IMR-90 (cell line): ENCODE measurements around the gene PLCXD1. TPM values are rescaled to one million over a fixed set of nuclear protein-coding genes. Genes with fewer than 3 reads are reported as not detected.

Experiments
- ATAC-seq: fragments of 200-7000 bp; cut with Tn5 transposase; 2 replicates; pipeline ENCODE4 v1.9.1; 2020; ENCODE audit warnings: low read depth, mild to moderate bottlenecking, moderate library complexity
- BruUV-seq: library from RNA; stranded (reverse); fragments of 400-500 nt; replicated peaks from 2 replicates; lab custom pipeline; 2021; lab: Mats Ljungman, UMichigan
- CTCF ChIA-PET: fragments of 300-600 bp; formaldehyde crosslinking; extraction: SDS; loops from one replicate; lab custom pipeline; 2021; ENCODE audit warnings: antibody characterized with exemption; lab: Yijun Ruan, JAX
- POLR2A ChIA-PET: fragments of 300-600 bp; sonication (Branson Sonifier 250); formaldehyde crosslinking; loops from one replicate; lab custom pipeline; 2022; ENCODE audit warnings: antibody characterized with exemption; ENCODE audit not compliant: unreplicated experiment; lab: Charles Lee
- DNase-seq: peaks from one replicate; pipeline ENCODE4 v3.0.0; 2013
- H2AFZ ChIP-seq: replicated peaks from 2 replicates; pipeline ENCODE3; 2013; ENCODE audit warnings: low read length, mild to moderate bottlenecking; ENCODE audit not compliant: poor library complexity
- H2AK5ac ChIP-seq: 2 replicates; pipeline ENCODE4 v1.6.1; 2013; ENCODE audit warnings: low read depth, low read length, inconsistent platforms
- H2AK9ac ChIP-seq: replicated peaks from 2 replicates; pipeline ENCODE3; 2013; ENCODE audit warnings: mild to moderate bottlenecking, low read depth, low read length, moderate library complexity; ENCODE audit not compliant: poor library complexity
- H2BK120ac ChIP-seq: 2 replicates; pipeline ENCODE4 v1.6.1; 2013; ENCODE audit warnings: low read depth, low read length, inconsistent platforms
- H2BK15ac ChIP-seq: 3 replicates; pipeline ENCODE4 v1.6.1; 2013; ENCODE audit warnings: low read depth, low read length, inconsistent platforms
- H2BK20ac ChIP-seq: 2 replicates; pipeline ENCODE4 v1.6.1; 2013; ENCODE audit warnings: low read depth, mild to moderate bottlenecking, inconsistent platforms, low read length, moderate library complexity
- H2BK5ac ChIP-seq: 2 replicates; pipeline ENCODE4 v1.6.1; 2013; ENCODE audit warnings: mild to moderate bottlenecking, low read depth, low read length, inconsistent platforms; ENCODE audit not compliant: poor library complexity, severe bottlenecking
- H3K14ac ChIP-seq: replicated peaks from 2 replicates; pipeline ENCODE4 v1.6.1; 2013; ENCODE audit warnings: low read depth, low read length, inconsistent platforms
- H3K18ac ChIP-seq: 2 replicates; pipeline ENCODE4 v1.6.1; 2013; ENCODE audit warnings: low read depth, low read length, control low read depth
- H3K23ac ChIP-seq: 2 replicates; pipeline ENCODE4 v1.6.1; 2013; ENCODE audit warnings: low read depth, low read length, inconsistent platforms
- H3K27ac ChIP-seq: 2 replicates; pipeline ENCODE4 v1.5.1; 2013; ENCODE audit warnings: mild to moderate bottlenecking, control low read depth, low read length; ENCODE audit not compliant: insufficient read depth
- H3K27me3 ChIP-seq: 2 replicates; pipeline ENCODE4 v1.6.1; 2013; ENCODE audit warnings: low read length; ENCODE audit not compliant: control insufficient read depth, insufficient read depth
- H3K36me3 ChIP-seq: 2 replicates; pipeline ENCODE4 v1.6.1; 2013; ENCODE audit warnings: low read length, mixed read lengths; ENCODE audit not compliant: control insufficient read depth, insufficient read depth
- H3K4ac ChIP-seq: 2 replicates; pipeline ENCODE4 v1.6.1; 2013; ENCODE audit warnings: low read depth, low read length, inconsistent platforms
- H3K4me1 ChIP-seq: 2 replicates; pipeline ENCODE4 v1.6.1; 2013; ENCODE audit warnings: low read length, mixed read lengths; ENCODE audit not compliant: control insufficient read depth, insufficient read depth
- H3K4me2 ChIP-seq: 2 replicates; pipeline ENCODE4 v1.6.1; 2013; ENCODE audit warnings: low read depth, mild to moderate bottlenecking, control low read depth, low read length, moderate library complexity
- H3K4me3 ChIP-seq: 2 replicates; pipeline ENCODE4 v1.5.1; 2013; ENCODE audit warnings: low read depth, mild to moderate bottlenecking, control low read depth, low read length, moderate library complexity; ENCODE audit not compliant: insufficient read depth
- H3K56ac ChIP-seq: 2 replicates; pipeline ENCODE4 v1.6.1; 2013; ENCODE audit warnings: low read length, inconsistent platforms; ENCODE audit not compliant: insufficient read depth; ENCODE audit errors: extremely low read depth
- H3K79me1 ChIP-seq, 2 experiments: 2 replicates each; pipeline ENCODE4 v1.6.1; 2013; ENCODE audit warnings: low read length in 2 of 2, inconsistent platforms in 1 of 2, low read depth in 1 of 2
- H3K9ac ChIP-seq: 2 replicates; pipeline ENCODE4 v1.6.1; 2013; ENCODE audit warnings: low read depth, low read length, control low read depth
- H3K9me1 ChIP-seq: 2 replicates; pipeline ENCODE4 v1.6.1; 2013; ENCODE audit warnings: low read length, inconsistent platforms; ENCODE audit not compliant: insufficient read depth
- H3K9me3 ChIP-seq: 2 replicates; pipeline ENCODE4 v1.6.1; 2013; ENCODE audit warnings: low read length; ENCODE audit not compliant: control insufficient read depth, insufficient read depth
- H4K20me1 ChIP-seq: 2 replicates; pipeline ENCODE4 v1.6.1; 2013; ENCODE audit warnings: low read length, inconsistent platforms; ENCODE audit not compliant: insufficient read depth
- H4K5ac ChIP-seq: 2 replicates; pipeline ENCODE4 v1.6.1; 2013; ENCODE audit warnings: mild to moderate bottlenecking, low read depth, low read length, control low read depth
- H4K8ac ChIP-seq, 2 experiments: 2 replicates each; pipeline ENCODE4 v1.6.1; 2013; ENCODE audit warnings: low read depth in 2 of 2, low read length in 2 of 2, control low read depth in 1 of 2, inconsistent platforms in 1 of 2
- H4K91ac ChIP-seq: 2 replicates; pipeline ENCODE4 v1.6.1; 2013; ENCODE audit warnings: low read depth, low read length, inconsistent platforms; ENCODE audit not compliant: insufficient read depth
- BHLHE40 ChIP-seq: fragments of 150-350 bp; IDR thresholded peaks from 2 replicates; pipeline ENCODE4 v1.6.1; 2016; ENCODE audit warnings: mild to moderate bottlenecking, low read depth, low read length
- CHD1 ChIP-seq: IDR thresholded peaks from 2 replicates; pipeline ENCODE4 v1.6.1; 2012; ENCODE audit warnings: low read depth, low read length, improper control_type of control experiment
- MAFK ChIP-seq: IDR thresholded peaks from 2 replicates; pipeline ENCODE4 v1.6.1; 2012; ENCODE audit warnings: low read depth, low read length, improper control_type of control experiment
- MAZ ChIP-seq: IDR thresholded peaks from 2 replicates; pipeline ENCODE4 v1.6.1; 2012; ENCODE audit warnings: low read depth, mild to moderate bottlenecking, low read length, improper control_type of control experiment, moderate library complexity, borderline replicate concordance
- MXI1 ChIP-seq: IDR thresholded peaks from 2 replicates; pipeline ENCODE4 v1.6.1; 2012; ENCODE audit warnings: low read depth, mild to moderate bottlenecking, low read length, moderate library complexity, borderline replicate concordance
- NFE2L2 ChIP-seq: fragments of 150-350 bp; IDR thresholded peaks from 2 replicates; pipeline ENCODE4 v1.6.1; 2016; ENCODE audit warnings: low read depth, mild to moderate bottlenecking, low read length
- POLR2A ChIP-seq: IDR thresholded peaks from 2 replicates; pipeline ENCODE4 v1.6.1; 2012; ENCODE audit warnings: mild to moderate bottlenecking, low read depth, low read length
- RAD21 ChIP-seq: IDR thresholded peaks from 2 replicates; pipeline ENCODE4 v1.6.1; 2012; ENCODE audit warnings: low read length, improper control_type of control experiment
- RCOR1 ChIP-seq: IDR thresholded peaks from 2 replicates; pipeline ENCODE4 v1.6.1; 2012; ENCODE audit warnings: mild to moderate bottlenecking, low read length, improper control_type of control experiment; ENCODE audit not compliant: insufficient replicate concordance
- RFX5 ChIP-seq: IDR thresholded peaks from 2 replicates; pipeline ENCODE4 v1.8.0; 2012; ENCODE audit warnings: low read depth, mild to moderate bottlenecking, low read length, moderate library complexity
- SMC3 ChIP-seq: fragments of 150-350 bp; IDR thresholded peaks from 2 replicates; pipeline ENCODE4 v1.6.1; 2016; ENCODE audit warnings: low read depth, mild to moderate bottlenecking, antibody characterized with exemption, low read length, moderate library complexity
- WGBS, 2 experiments: methylation state at CpG; one replicate each; pipeline versions ENCODE4 v1.1.5 to v1.1.7; 2013; ENCODE audit warnings: missing lambda C conversion rate in 2 of 2; ENCODE audit not compliant: insufficient read length in 1 of 2; ENCODE audit errors: extremely low coverage in 2 of 2; 5-methylcytosine and 5-hydroxymethylcytosine counted together
- dilution Hi-C: fragments of 300-500 bp; cut with HindIII; formaldehyde crosslinking; loops from one replicate; pipeline ENCODE4 v1.14.3; 2018; ENCODE audit warnings: low sequenced_read_pairs; ENCODE audit not compliant: unreplicated experiment
- in situ Hi-C: fragments of 300-500 bp; cut with MboI; formaldehyde crosslinking; loops from 3 replicates; pipeline ENCODE4 v1.14.3; 2019; ENCODE audit warnings: low sequenced_read_pairs, inconsistent platforms, mixed read lengths
- intact Hi-C: fragments of 100-400 bp; cut with micrococcal nuclease; formaldehyde crosslinking; loops from 2 replicates; pipeline ENCODE4 v1.10.0; 2022
- polyA plus RNA-seq, 3 experiments: library from polyadenylated mRNA; depleted of rRNA; stranded (reverse); fragments of >200 nt; gene quantifications; 2 replicates each; pipeline ENCODE4 v1.2.3, GENCODE V29; 2012; ENCODE audit warnings: low replicate concordance in 1 of 3
- total RNA-seq: library from RNA; depleted of rRNA; stranded (reverse); fragments of >200 nt; gene quantifications from 2 replicates; pipeline ENCODE4 v1.2.3, GENCODE V29; 2012
- TF ChIP-seq, protein P1 (sequence below): fragments of 150-350 bp; IDR thresholded peaks from 2 replicates; pipeline ENCODE4 v1.6.1; 2017; ENCODE audit warnings: mild to moderate bottlenecking, antibody characterized with exemption, low read length, low read depth
- TF ChIP-seq, protein P2 (sequence below): conservative IDR thresholded peaks from 2 replicates; pipeline ENCODE4 v1.5.1; 2012; ENCODE audit warnings: mild to moderate bottlenecking, low read depth, low read length, improper control_type of control experiment
- TF ChIP-seq, protein P3 (sequence below): fragments of 150-350 bp; IDR thresholded peaks from 2 replicates; pipeline ENCODE4 v1.6.1; 2016; ENCODE audit warnings: low read depth, mild to moderate bottlenecking, low read length, moderate library complexity, borderline replicate concordance

Gene PLCXD1
- total and polyA plus RNA-seq, 2 of the 4 experiments (the other 2 are of a cell fraction), result 16.7 to 17.7 TPM

DNA sequence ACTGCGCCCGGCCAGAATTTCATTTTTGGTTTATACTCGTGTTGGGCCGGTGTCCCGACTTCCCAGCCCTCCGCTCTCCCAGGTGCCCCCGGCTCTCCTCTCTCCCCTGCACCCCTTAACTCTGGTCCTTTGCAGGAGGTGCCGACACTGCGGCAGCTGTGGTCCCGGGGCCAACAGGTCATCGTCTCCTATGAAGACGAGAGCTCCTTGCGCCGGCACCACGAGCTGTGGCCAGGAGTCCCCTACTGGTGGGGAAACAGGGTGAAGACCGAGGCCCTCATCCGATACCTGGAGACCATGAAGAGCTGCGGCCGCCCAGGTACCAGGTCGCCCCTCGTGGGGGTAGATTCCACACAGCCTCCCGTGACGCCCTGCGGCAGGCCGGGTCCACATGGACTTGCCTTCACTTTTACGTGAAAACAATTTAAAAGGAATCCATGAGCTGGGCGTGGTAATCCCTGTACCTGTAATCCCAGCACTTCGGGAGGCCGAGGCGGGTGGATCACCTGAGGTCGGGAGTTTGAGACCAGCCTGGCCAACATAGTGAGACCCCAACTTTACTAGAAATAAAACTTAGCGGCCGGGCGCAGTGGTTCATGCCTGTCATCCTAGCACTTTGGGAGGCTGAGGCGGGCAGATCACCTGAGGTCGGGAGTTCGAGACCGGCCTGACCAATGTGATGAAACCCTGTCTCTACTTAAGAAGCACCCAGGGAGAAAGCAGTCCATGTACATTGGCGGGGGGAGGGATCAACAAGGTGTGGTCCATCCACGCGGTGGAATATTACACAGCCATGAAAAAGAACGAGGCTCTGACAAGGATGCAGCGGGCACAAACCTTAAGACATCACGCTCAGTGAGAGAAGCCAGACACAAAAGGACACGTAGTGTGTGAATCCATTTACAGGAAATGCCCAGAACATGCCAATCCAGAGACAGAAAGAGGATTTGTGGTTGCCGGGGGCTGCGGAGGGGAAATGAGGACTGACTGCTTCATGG lies 12.0 kb downstream of the PLCXD1 start:
- no peak overlapping the region for H3K4me3 ChIP-seq
- CTCF ChIA-PET, result no interaction called here
- no peak for TF ChIP-seq CHD1
- TF ChIP-seq RCOR1, result no peak
- TF ChIP-seq, protein P1, sequence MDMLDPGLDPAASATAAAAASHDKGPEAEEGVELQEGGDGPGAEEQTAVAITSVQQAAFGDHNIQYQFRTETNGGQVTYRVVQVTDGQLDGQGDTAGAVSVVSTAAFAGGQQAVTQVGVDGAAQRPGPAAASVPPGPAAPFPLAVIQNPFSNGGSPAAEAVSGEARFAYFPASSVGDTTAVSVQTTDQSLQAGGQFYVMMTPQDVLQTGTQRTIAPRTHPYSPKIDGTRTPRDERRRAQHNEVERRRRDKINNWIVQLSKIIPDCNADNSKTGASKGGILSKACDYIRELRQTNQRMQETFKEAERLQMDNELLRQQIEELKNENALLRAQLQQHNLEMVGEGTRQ, result no peak
- no peak for TF ChIP-seq RAD21
- TF ChIP-seq NFE2L2, result no peak
- no peak for TF ChIP-seq RFX5
- TF ChIP-seq, protein P2, sequence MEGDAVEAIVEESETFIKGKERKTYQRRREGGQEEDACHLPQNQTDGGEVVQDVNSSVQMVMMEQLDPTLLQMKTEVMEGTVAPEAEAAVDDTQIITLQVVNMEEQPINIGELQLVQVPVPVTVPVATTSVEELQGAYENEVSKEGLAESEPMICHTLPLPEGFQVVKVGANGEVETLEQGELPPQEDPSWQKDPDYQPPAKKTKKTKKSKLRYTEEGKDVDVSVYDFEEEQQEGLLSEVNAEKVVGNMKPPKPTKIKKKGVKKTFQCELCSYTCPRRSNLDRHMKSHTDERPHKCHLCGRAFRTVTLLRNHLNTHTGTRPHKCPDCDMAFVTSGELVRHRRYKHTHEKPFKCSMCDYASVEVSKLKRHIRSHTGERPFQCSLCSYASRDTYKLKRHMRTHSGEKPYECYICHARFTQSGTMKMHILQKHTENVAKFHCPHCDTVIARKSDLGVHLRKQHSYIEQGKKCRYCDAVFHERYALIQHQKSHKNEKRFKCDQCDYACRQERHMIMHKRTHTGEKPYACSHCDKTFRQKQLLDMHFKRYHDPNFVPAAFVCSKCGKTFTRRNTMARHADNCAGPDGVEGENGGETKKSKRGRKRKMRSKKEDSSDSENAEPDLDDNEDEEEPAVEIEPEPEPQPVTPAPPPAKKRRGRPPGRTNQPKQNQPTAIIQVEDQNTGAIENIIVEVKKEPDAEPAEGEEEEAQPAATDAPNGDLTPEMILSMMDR, result no peak
- no peak for TF ChIP-seq MXI1
- no peak for TF ChIP-seq POLR2A
- TF ChIP-seq SMC3, result no peak
- no peak for TF ChIP-seq BHLHE40
- TF ChIP-seq MAFK, result no peak
- TF ChIP-seq, protein P3, sequence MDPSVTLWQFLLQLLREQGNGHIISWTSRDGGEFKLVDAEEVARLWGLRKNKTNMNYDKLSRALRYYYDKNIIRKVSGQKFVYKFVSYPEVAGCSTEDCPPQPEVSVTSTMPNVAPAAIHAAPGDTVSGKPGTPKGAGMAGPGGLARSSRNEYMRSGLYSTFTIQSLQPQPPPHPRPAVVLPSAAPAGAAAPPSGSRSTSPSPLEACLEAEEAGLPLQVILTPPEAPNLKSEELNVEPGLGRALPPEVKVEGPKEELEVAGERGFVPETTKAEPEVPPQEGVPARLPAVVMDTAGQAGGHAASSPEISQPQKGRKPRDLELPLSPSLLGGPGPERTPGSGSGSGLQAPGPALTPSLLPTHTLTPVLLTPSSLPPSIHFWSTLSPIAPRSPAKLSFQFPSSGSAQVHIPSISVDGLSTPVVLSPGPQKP, result no peak
- TF ChIP-seq MAZ, result no peak

More for the DNA sequence above, 12.0 kb downstream of the PLCXD1 start:
- H3K27ac ChIP-seq, result no peak overlapping the region
- no peak overlapping the region for H2AK5ac ChIP-seq
- WGBS, 2 experiments, result 97% methylated on average over 25 of the region's 47 CpGs; no CpG with 5 or more reads in 1 of the 2 experiments
- no peak overlapping the region for H2BK15ac ChIP-seq
- no peak overlapping the region for H3K14ac ChIP-seq
- H4K5ac ChIP-seq, result no peak overlapping the region
- H3K9me1 ChIP-seq, result no peaks in the 10 kb centered on the region
- 0 out of 2 replicates have a peak, but pooled peaks cover 3% of the 10 kb centered on the region for H3K9me3 ChIP-seq
- in situ Hi-C loops (no loop called here), dilution Hi-C loops (no loop called here), intact Hi-C loops (no loop called here)
- H3K4me1 ChIP-seq, result no peaks in the 10 kb centered on the region
- H2BK5ac ChIP-seq, result no peak overlapping the region
- H3K23ac ChIP-seq, result no peak overlapping the region
- H3K56ac ChIP-seq, result no peak overlapping the region
- no peaks in the 10 kb centered on the region for H3K79me1 ChIP-seq
- peaks cover 46% of the 10 kb centered on the region for H3K36me3 ChIP-seq
- no peak overlapping the region for H3K4me2 ChIP-seq
- H2BK20ac ChIP-seq, result no peak overlapping the region
- POLR2A ChIA-PET, result no interaction called here
- no peak for DNase-seq
- no peaks in the 10 kb centered on the region for H3K27me3 ChIP-seq
- no peak overlapping the region for H3K4ac ChIP-seq
- H3K18ac ChIP-seq, result no peak overlapping the region
- H4K8ac ChIP-seq, result no peak overlapping the region
- ATAC-seq, result no peak
- H2AK9ac ChIP-seq, result no peak overlapping the region
- no peak overlapping the region for H2BK120ac ChIP-seq
- H2AFZ ChIP-seq, result no peak overlapping the region
- BruUV-seq, result no TSS peak
- H4K20me1 ChIP-seq, result no peaks in the 10 kb centered on the region
- no peak overlapping the region for H3K9ac ChIP-seq
- no peak overlapping the region for H4K91ac ChIP-seq
